AG09319 (cell line): ENCODE results near the gene SAPCD2.

ENCODE experiments used
- DNase-seq: peaks from one replicate; pipeline ENCODE4 v3.0.0-alpha.2; 2010; ENCODE audit warnings: low read depth; ENCODE audit errors: extremely low read depth
- CTCF ChIP-seq: IDR thresholded peaks from 2 replicates; pipeline ENCODE4 v1.5.1; 2011; ENCODE audit warnings: low read depth, mild to moderate bottlenecking, inconsistent platforms, low read length, moderate library complexity

SAPCD2 gene

DNA sequence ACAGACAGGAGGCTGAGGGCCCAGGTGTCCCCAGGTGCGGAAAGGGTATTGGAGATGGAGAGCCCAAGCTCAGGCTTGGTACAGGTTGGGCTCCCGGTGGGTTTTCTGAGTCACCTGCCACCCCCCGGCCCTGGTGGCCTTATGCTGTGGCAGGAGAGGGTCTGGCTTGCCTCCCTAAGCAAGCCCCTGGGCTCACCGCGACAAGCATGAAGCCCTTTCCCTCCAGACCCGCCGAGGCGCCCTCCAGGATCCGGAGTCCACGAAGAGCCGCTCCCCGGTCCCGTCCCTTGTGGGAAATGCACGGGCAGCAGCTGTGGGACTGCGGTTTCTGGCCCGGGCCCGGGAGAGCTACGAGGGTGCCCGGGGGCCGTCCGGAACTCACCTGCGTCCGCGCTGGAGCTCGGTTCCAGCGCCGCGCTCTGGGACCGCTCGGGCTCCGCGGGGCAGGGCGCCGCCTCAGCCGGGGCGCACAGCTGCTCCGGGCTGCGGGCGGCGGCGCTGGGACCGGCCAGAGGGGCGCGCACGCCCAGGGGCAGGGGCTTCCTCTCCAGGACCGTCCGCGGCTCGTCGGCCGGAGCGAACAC is 757 bp downstream of the SAPCD2 start:
- no peak for TF ChIP-seq CTCF
- DNase-seq = no peak

DNA sequence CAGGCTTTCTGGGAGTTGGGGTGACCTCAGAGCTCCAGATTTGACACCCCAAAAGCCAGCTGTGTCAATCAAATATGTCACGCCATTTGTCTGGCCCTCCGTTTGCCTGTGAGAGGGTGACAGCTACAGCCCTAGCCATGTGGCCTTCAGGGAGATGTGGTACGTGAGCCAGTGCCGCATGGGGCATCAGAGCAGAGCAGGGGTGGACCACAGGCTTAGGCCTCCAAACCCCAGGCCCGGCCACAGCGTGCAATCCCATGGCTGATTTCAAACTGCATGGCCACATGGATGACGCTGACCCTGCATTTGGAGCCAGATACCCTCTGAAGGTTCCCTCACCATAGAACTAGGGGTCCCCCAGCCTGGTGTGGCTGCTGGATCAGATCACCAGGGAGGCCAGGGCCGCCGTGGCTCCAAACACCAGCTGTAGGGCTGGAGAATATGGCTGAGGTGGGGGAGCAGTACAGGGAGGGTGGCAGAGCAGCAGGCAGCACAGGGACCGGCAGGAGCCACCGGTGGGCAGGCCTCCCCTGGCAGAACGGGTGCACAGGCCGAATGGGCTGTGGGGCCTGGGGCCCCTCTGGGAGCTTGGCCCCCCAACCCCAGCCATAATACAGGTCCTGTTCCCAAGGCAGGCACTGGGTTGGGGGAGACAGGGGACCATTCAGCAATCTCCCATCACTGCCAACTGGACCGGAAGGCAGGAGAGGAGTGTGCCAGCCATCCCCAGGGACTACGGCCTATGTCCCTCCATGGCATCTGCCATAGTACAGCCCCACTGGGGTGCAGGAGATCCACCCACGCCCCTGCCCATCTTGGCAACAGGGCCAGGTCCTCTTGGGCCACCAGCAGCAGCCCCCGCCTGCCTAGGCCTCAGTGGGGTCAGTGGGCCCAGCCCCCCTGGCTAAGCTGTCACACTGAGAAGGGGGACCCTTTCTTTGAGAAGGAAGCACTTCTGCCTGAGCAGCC is 1.5 kb downstream of the SAPCD2 start:
- no peak for DNase-seq
- no peak for TF ChIP-seq CTCF

DNA sequence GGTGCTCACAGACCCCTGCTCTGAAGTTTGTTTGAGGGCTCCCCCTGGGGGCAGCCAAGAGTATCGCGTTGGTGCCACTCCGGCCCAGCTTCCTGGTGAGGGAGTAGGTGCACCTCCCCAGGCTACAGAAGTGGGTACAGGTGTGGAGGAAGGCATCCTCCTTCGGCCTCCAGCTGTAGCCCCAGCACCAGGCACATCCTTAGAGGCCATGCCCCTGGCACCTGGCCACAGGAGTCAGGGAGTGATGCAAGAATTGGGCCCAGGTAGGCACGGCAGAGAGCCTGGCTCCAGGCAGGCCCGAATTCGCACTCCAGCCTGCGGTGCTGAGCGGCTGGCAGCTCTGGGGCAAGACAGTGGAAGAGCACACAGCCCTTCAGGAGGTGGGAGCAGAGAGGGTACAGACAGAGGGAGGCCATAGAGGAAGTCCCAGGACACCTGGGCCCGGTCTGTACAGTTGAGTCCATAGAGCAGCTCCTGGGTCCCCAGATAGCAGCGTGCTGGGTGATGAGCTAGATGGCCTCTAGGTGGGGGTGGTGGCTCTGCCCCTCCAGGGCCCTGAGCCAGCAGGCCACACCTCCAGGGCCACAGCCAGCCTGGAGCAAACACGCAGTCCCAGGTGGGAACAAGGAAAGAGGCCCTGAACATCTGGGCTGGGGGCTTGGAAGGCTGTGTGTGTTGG is 2.4 kb downstream of the SAPCD2 start:
- TF ChIP-seq CTCF = peak; percentile 85

GRCh38 chr9:137066096-137066861 is 4.1 kb downstream of the SAPCD2 start:
- DNase-seq = no peak
- TF ChIP-seq CTCF = no peak

More for the DNA sequence above, 2.4 kb downstream of the SAPCD2 start:
- no peak for DNase-seq

GRCh38 chr9:137065336-137065967 is 4.9 kb downstream of the SAPCD2 start:
- DNase-seq = no peak
- TF ChIP-seq CTCF = no peak

DNA sequence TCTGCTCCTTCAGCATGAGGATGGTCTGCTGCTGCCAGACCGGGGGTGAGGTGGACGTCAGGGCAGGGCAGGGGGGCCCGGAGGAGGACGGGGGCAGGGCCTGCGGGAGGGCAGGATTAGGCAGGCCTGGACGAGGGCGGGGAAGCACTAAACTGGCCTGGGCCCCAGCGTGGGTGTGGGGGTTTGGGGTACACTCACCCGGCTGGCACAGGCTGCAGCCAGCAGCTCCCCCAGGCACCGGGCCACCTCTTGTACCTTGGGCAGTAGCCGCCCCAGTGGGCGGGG is 5.5 kb downstream of the SAPCD2 start:
- no peak for TF ChIP-seq CTCF
- DNase-seq = no peak
